SU-DHL-6 (cell line): Measurements from ENCODE around the gene LKAAEAR1.

ENCODE experiments used
- H2AFZ ChIP-seq: fragments of 200-600 bp; sonication (generic); 2 replicates; pipeline ENCODE4 v1.6.1; 2014; ENCODE audit warnings: low read depth, mild to moderate bottlenecking, moderate library complexity, mixed read lengths, antibody characterized with exemption, low read length; ENCODE audit not compliant: severe bottlenecking
- H3F3A ChIP-seq: fragments of 200-600 bp; shearing (Covaris generic); 2 replicates; pipeline ENCODE4 v1.6.0; 2016; ENCODE audit warnings: antibody characterized with exemption, mild to moderate bottlenecking; ENCODE audit not compliant: insufficient read depth
- H3K27ac ChIP-seq: fragments of 200-600 bp; sonication (generic); 2 replicates; pipeline ENCODE4 v1.5.1; 2016; ENCODE audit warnings: low read depth, mild to moderate bottlenecking, low read length, moderate library complexity, mixed read lengths
- H3K27me3 ChIP-seq: fragments of 200-600 bp; sonication (generic), shearing (Covaris generic); 2 replicates; pipeline ENCODE4 v1.6.0; 2014; ENCODE audit warnings: mild to moderate bottlenecking, low read length
- H3K36me3 ChIP-seq: fragments of 200-600 bp; sonication (generic); 2 replicates; pipeline ENCODE4 v1.6.1; 2014; ENCODE audit warnings: mild to moderate bottlenecking, low read length, mixed read lengths
- H3K4me2 ChIP-seq: fragments of 300-600, 200-600 bp; shearing (Covaris generic), sonication (generic); 2 replicates; pipeline ENCODE4 v1.6.0; 2014; ENCODE audit warnings: low read length, low read depth, mild to moderate bottlenecking; ENCODE audit not compliant: poor library complexity, severe bottlenecking
- H3K4me3 ChIP-seq: fragments of 200-600 bp; sonication (generic); 2 replicates; pipeline ENCODE4 v1.5.1; 2014; ENCODE audit warnings: antibody characterized with exemption, low read length, mild to moderate bottlenecking, mixed read lengths; ENCODE audit not compliant: insufficient read depth, poor library complexity, severe bottlenecking
- H3K79me2 ChIP-seq: fragments of 200-600 bp; sonication (generic); 2 replicates; pipeline ENCODE4 v1.6.1; 2014; ENCODE audit warnings: mild to moderate bottlenecking, low read length, moderate library complexity; ENCODE audit not compliant: insufficient read depth
- H3K9ac ChIP-seq: fragments of 200-600 bp; sonication (generic); 2 replicates; pipeline ENCODE4 v1.7.0; 2014; ENCODE audit warnings: mild to moderate bottlenecking, low read length
- H3K9me2 ChIP-seq: fragments of 200-600 bp; sonication (generic); replicated peaks from 2 replicates; pipeline ENCODE4 v1.6.1; 2014; ENCODE audit warnings: low read length; ENCODE audit not compliant: insufficient read depth
- H3K9me3 ChIP-seq: fragments of 200-600 bp; sonication (generic); 2 replicates; pipeline ENCODE4 v1.6.1; 2014; ENCODE audit warnings: low read length, mixed read lengths; ENCODE audit not compliant: insufficient read depth
- H4K20me1 ChIP-seq: fragments of 200-600 bp; sonication (generic); 2 replicates; pipeline ENCODE4 v1.6.1; 2014; ENCODE audit warnings: low read depth, mild to moderate bottlenecking, antibody characterized with exemption, low read length, moderate library complexity, mixed read lengths
- EZH2phosphoT487 ChIP-seq: fragments of 200-600 bp; sonication (generic), shearing (Covaris generic); conservative IDR thresholded peaks from 2 replicates; pipeline ENCODE4 v1.6.1; 2018; ENCODE audit warnings: mild to moderate bottlenecking, antibody characterized with exemption, low read length, moderate library complexity, mixed read lengths
- TF ChIP-seq, protein P1 (sequence below): fragments of 200-600 bp; sonication (generic); IDR thresholded peaks from one replicate; pipeline ENCODE4 v1.5.1; 2017; ENCODE audit warnings: antibody characterized with exemption, mild to moderate bottlenecking, low read length, moderate library complexity; ENCODE audit not compliant: insufficient read depth, poor library complexity, severe bottlenecking

Gene LKAAEAR1

GRCh38 chr20:64076061-64076997 lies 7.9 kb downstream of the LKAAEAR1 start:
- no peak overlapping the region for H2AFZ ChIP-seq
- peaks cover 29% of the 10 kb centered on the region for H3F3A ChIP-seq
- peak overlapping the region; percentile 87 for H3K4me2 ChIP-seq
- no peaks in the 10 kb centered on the region for H3K36me3 ChIP-seq
- no peaks in the 10 kb centered on the region for H3K9me3 ChIP-seq
- H3K9me2 ChIP-seq, result no peaks in the 10 kb centered on the region
- peak overlapping the region; percentile 95 for H3K27ac ChIP-seq
- TF ChIP-seq EZH2phosphoT487, result no peak
- TF ChIP-seq, protein P1, sequence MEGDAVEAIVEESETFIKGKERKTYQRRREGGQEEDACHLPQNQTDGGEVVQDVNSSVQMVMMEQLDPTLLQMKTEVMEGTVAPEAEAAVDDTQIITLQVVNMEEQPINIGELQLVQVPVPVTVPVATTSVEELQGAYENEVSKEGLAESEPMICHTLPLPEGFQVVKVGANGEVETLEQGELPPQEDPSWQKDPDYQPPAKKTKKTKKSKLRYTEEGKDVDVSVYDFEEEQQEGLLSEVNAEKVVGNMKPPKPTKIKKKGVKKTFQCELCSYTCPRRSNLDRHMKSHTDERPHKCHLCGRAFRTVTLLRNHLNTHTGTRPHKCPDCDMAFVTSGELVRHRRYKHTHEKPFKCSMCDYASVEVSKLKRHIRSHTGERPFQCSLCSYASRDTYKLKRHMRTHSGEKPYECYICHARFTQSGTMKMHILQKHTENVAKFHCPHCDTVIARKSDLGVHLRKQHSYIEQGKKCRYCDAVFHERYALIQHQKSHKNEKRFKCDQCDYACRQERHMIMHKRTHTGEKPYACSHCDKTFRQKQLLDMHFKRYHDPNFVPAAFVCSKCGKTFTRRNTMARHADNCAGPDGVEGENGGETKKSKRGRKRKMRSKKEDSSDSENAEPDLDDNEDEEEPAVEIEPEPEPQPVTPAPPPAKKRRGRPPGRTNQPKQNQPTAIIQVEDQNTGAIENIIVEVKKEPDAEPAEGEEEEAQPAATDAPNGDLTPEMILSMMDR, result no peak
- no peaks in the 10 kb centered on the region for H3K79me2 ChIP-seq
- H4K20me1 ChIP-seq, result no peaks in the 10 kb centered on the region
- no peaks in the 10 kb centered on the region for H3K27me3 ChIP-seq
- H3K9ac ChIP-seq, result peak overlapping the region; percentile 91
- H3K4me3 ChIP-seq, result no peak overlapping the region

DNA sequence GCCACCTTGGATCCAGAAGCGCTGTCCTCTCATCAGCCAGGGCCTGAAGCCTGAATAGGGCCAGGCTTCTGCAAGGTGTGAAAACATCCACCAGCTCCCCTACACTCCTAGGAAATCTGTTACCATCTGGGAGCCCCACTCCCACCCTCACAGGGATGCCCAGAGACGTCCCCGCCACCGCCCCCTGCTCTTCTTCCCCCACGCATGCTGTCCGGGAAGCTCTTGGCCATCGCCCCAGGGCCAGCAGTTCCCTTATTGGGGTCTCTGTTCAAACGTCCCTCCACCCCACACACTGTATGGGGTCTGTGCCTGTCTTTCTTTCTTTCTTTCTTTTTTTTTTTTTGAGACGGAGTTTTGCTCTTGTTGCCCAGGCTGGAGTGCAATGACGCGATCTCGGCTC lies 8.6 kb downstream of the LKAAEAR1 start:
- TF ChIP-seq, protein P1, result no peak
- no peak for TF ChIP-seq EZH2phosphoT487
- Histone ChIP-seq H4K20me1 (no peaks in the 10 kb centered on the region), H3K4me2 (no peak overlapping the region), H3K79me2 (no peaks in the 10 kb centered on the region), H3K4me3 (no peak overlapping the region), H3K27ac (no peak overlapping the region), H3K27me3 (no peaks in the 10 kb centered on the region), H2AFZ (no peak overlapping the region), H3K36me3 (no peaks in the 10 kb centered on the region), H3F3A (peaks cover 27% of the 10 kb centered on the region), H3K9ac (no peak overlapping the region), H3K9me2 (no peaks in the 10 kb centered on the region), H3K9me3 (no peaks in the 10 kb centered on the region)

DNA sequence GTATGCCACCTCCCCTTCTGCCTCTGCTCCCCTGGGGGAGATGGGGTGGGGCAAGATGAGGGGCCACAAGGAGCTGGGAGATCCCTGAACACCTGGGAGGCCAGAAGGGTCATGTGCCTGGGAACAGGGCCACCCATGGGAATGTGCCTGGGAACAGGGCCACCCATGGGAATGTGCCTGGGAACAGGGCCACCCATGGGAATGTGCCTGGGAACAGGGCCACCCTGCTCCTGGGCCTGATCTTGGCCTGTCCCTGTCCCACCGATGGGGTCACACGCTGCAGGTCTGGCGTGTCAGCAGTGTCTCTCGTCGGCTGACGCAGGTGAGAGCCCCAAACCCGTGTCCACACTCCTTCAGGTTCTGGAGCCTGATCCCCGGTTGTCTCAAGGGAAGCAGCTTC lies 9.2 kb downstream of the LKAAEAR1 start:
- Histone ChIP-seq H3K79me2 (no peaks in the 10 kb centered on the region), H3K36me3 (no peaks in the 10 kb centered on the region), H3K27me3 (no peaks in the 10 kb centered on the region), H3K9me3 (no peaks in the 10 kb centered on the region), H3K9me2 (no peaks in the 10 kb centered on the region), H3F3A (peaks cover 21% of the 10 kb centered on the region), H4K20me1 (no peaks in the 10 kb centered on the region), H2AFZ (no peak overlapping the region), H3K4me3 (no peak overlapping the region), H3K4me2 (no peak overlapping the region), H3K9ac (no peak overlapping the region), H3K27ac (no peak overlapping the region)
- TF ChIP-seq, protein P1, result no peak
- TF ChIP-seq EZH2phosphoT487, result no peak
